Activated T-cell treated with anti-CD3 and anti-CD28 coated beads, Interleukin-2, amount 50 U/mL, for 4 hours (primary cell): ENCODE results near the gene UROS. TPM values are rescaled to one million over a fixed set of nuclear protein-coding genes. Genes with fewer than 3 reads are reported as not detected.

Experiments
- ATAC-seq, 2 donors: fragments of 200-7000 bp; cut with Tn5 transposase; one replicate each; pipeline ENCODE4 v1.10.0; 2021
- DNase-seq: peaks from one replicate; pipeline ENCODE4 v3.0.0-alpha.2; 2020
- H3K27me3 Mint-ChIP-seq: one replicate; pipeline ENCODE4 v1.8.0; 2021; ENCODE audit warnings: low read depth, mixed read lengths
- H3K36me3 Mint-ChIP-seq: one replicate; pipeline ENCODE4 v1.8.0; 2022; ENCODE audit warnings: mixed read lengths; ENCODE audit not compliant: insufficient read depth
- H3K4me1 Mint-ChIP-seq: one replicate; pipeline ENCODE4 v1.8.0; 2021; ENCODE audit warnings: low read depth, mixed read lengths
- H3K4me3 Mint-ChIP-seq: one replicate; pipeline ENCODE4 v1.8.0; 2021; ENCODE audit warnings: mild to moderate bottlenecking, moderate library complexity, mixed read lengths
- H3K9me3 Mint-ChIP-seq: one replicate; pipeline ENCODE4 v1.8.0; 2021; ENCODE audit warnings: mixed read lengths
- total RNA-seq, 3 donors: library from RNA; stranded (reverse); gene quantifications; one replicate each; pipeline ENCODE4 v1.2.1, GENCODE V29; 2021

UROS gene
- total RNA-seq, 3 donors from 2014 or later, result 28.0 to 35.1 (median 32.8) TPM

GRCh38 chr10:125772864-125773180 lies 50.2 kb downstream of the UROS start:
- H3K4me3 Mint-ChIP-seq, result no peak overlapping the region
- peaks cover 8% of the 10 kb centered on the region for H3K36me3 Mint-ChIP-seq
- no peaks in the 10 kb centered on the region for H3K27me3 Mint-ChIP-seq
- no peaks in the 10 kb centered on the region for H3K9me3 Mint-ChIP-seq
- ATAC-seq (no peak), DNase-seq (no peak)
- H3K4me1 Mint-ChIP-seq, result no peaks in the 10 kb centered on the region

- H3K36me3 Mint-ChIP-seq, result peaks cover 9% of the 10 kb centered on the region
- no peaks in the 10 kb centered on the region for H3K27me3 Mint-ChIP-seq
- no peaks in the 10 kb centered on the region for H3K9me3 Mint-ChIP-seq
- ATAC-seq (no peak), DNase-seq (no peak)
- no peak overlapping the region for H3K4me3 Mint-ChIP-seq
- no peaks in the 10 kb centered on the region for H3K4me1 Mint-ChIP-seq
These were observed 50.8 kb downstream of the UROS start for GRCh38 chr10:125772112-125772863.

- no peaks in the 10 kb centered on the region for H3K4me1 Mint-ChIP-seq
- H3K9me3 Mint-ChIP-seq, result no peaks in the 10 kb centered on the region
- no peak for DNase-seq
- no peak overlapping the region for H3K4me3 Mint-ChIP-seq
- ATAC-seq, result no peak
- no peaks in the 10 kb centered on the region for H3K27me3 Mint-ChIP-seq
- H3K36me3 Mint-ChIP-seq, result peaks cover 14% of the 10 kb centered on the region
These were observed 52.2 kb downstream of the UROS start for GRCh38 chr10:125770844-125771243.

GRCh38 chr10:125769175-125769574 lies 53.9 kb downstream of the UROS start:
- DNase-seq (no peak), ATAC-seq (no peak)
- Mint-ChIP-seq H3K4me3 (no peak overlapping the region), H3K27me3 (no peaks in the 10 kb centered on the region), H3K9me3 (no peaks in the 10 kb centered on the region), H3K4me1 (no peaks in the 10 kb centered on the region), H3K36me3 (peaks cover 27% of the 10 kb centered on the region)

GRCh38 chr10:125768219-125768855 lies 54.7 kb downstream of the UROS start:
- DNase-seq (no peak), ATAC-seq (no peak)
- Mint-ChIP-seq H3K4me3 (no peak overlapping the region), H3K4me1 (no peaks in the 10 kb centered on the region), H3K36me3 (peaks cover 33% of the 10 kb centered on the region), H3K9me3 (no peaks in the 10 kb centered on the region), H3K27me3 (no peaks in the 10 kb centered on the region)

GRCh38 chr10:125766511-125766910 lies 56.5 kb downstream of the UROS start:
- DNase-seq, result no peak
- ATAC-seq, result no peak
- no peaks in the 10 kb centered on the region for H3K4me1 Mint-ChIP-seq
- H3K36me3 Mint-ChIP-seq, result peaks cover 44% of the 10 kb centered on the region
- no peaks in the 10 kb centered on the region for H3K9me3 Mint-ChIP-seq
- no peak overlapping the region for H3K4me3 Mint-ChIP-seq
- no peaks in the 10 kb centered on the region for H3K27me3 Mint-ChIP-seq

GRCh38 chr10:125765835-125766234 lies 57.2 kb downstream of the UROS start:
- DNase-seq, result no peak
- ATAC-seq, result no peak
- peaks cover 48% of the 10 kb centered on the region for H3K36me3 Mint-ChIP-seq

GRCh38 chr10:125762692-125763648 lies 60.1 kb downstream of the UROS start:
- no peak overlapping the region for H3K4me3 Mint-ChIP-seq
- H3K9me3 Mint-ChIP-seq, result no peaks in the 10 kb centered on the region
- H3K27me3 Mint-ChIP-seq, result no peaks in the 10 kb centered on the region
- H3K36me3 Mint-ChIP-seq, result peaks cover 60% of the 10 kb centered on the region
- H3K4me1 Mint-ChIP-seq, result no peaks in the 10 kb centered on the region
- ATAC-seq (no peak), DNase-seq (no peak)

More at GRCh38 chr10:125765835-125766234, 57.2 kb downstream of the UROS start:
- no peak overlapping the region for H3K4me3 Mint-ChIP-seq
- no peaks in the 10 kb centered on the region for H3K4me1 Mint-ChIP-seq
- H3K9me3 Mint-ChIP-seq, result no peaks in the 10 kb centered on the region
- H3K27me3 Mint-ChIP-seq, result no peaks in the 10 kb centered on the region

- H3K4me1 Mint-ChIP-seq, result no peaks in the 10 kb centered on the region
- H3K27me3 Mint-ChIP-seq, result no peaks in the 10 kb centered on the region
- H3K9me3 Mint-ChIP-seq, result no peaks in the 10 kb centered on the region
- no peak for DNase-seq
- H3K36me3 Mint-ChIP-seq, result peaks cover 67% of the 10 kb centered on the region
- no peak overlapping the region for H3K4me3 Mint-ChIP-seq
- no peak for ATAC-seq
These were observed 61.1 kb downstream of the UROS start for GRCh38 chr10:125761961-125762360.

GRCh38 chr10:125757742-125758141 lies 65.3 kb downstream of the UROS start:
- H3K4me1 Mint-ChIP-seq, result peaks cover 4% of the 10 kb centered on the region
- ATAC-seq, result no peak
- no peaks in the 10 kb centered on the region for H3K27me3 Mint-ChIP-seq
- no peak overlapping the region for H3K4me3 Mint-ChIP-seq
- peaks cover 67% of the 10 kb centered on the region for H3K36me3 Mint-ChIP-seq
- DNase-seq, result no peak
- no peaks in the 10 kb centered on the region for H3K9me3 Mint-ChIP-seq

- Mint-ChIP-seq H3K4me3 (no peak overlapping the region), H3K36me3 (peaks cover 65% of the 10 kb centered on the region), H3K27me3 (no peaks in the 10 kb centered on the region), H3K9me3 (no peaks in the 10 kb centered on the region), H3K4me1 (peaks cover 4% of the 10 kb centered on the region)
- DNase-seq (no peak), ATAC-seq (no peak)
These were observed 66.1 kb downstream of the UROS start for GRCh38 chr10:125756853-125757487.

GRCh38 chr10:125756196-125756595 lies 66.9 kb downstream of the UROS start:
- H3K4me1 Mint-ChIP-seq, result peaks cover 4% of the 10 kb centered on the region
- DNase-seq (no peak), ATAC-seq (no peak)
- no peak overlapping the region for H3K4me3 Mint-ChIP-seq
- peaks cover 59% of the 10 kb centered on the region for H3K36me3 Mint-ChIP-seq
- no peaks in the 10 kb centered on the region for H3K27me3 Mint-ChIP-seq
- H3K9me3 Mint-ChIP-seq, result no peaks in the 10 kb centered on the region

- no peaks in the 10 kb centered on the region for H3K4me1 Mint-ChIP-seq
- no peak for DNase-seq
These were observed 75.6 kb downstream of the UROS start for GRCh38 chr10:125747417-125747816.

GRCh38 chr10:125744909-125745308 lies 78.1 kb downstream of the UROS start:
- no peaks in the 10 kb centered on the region for H3K4me1 Mint-ChIP-seq
- ATAC-seq, result no peak
- H3K4me3 Mint-ChIP-seq, result no peak overlapping the region

More at GRCh38 chr10:125747417-125747816, 75.6 kb downstream of the UROS start:
- no peak for ATAC-seq
- no peaks in the 10 kb centered on the region for H3K27me3 Mint-ChIP-seq
- no peak overlapping the region for H3K4me3 Mint-ChIP-seq
- H3K9me3 Mint-ChIP-seq, result no peaks in the 10 kb centered on the region
- peaks cover 64% of the 10 kb centered on the region for H3K36me3 Mint-ChIP-seq

More at GRCh38 chr10:125744909-125745308, 78.1 kb downstream of the UROS start:
- Mint-ChIP-seq H3K9me3 (no peaks in the 10 kb centered on the region), H3K27me3 (no peaks in the 10 kb centered on the region), H3K36me3 (peaks cover 71% of the 10 kb centered on the region)
- DNase-seq, result no peak
